T-cell (primary cell): Measurements from ENCODE around the gene MLEC. TPM values are rescaled to one million over a fixed set of nuclear protein-coding genes. Genes with fewer than 3 reads are reported as not detected.

Experiments
- ATAC-seq, 4 experiments: fragments of 200-7000 bp in 3 of 4; fragments of 150-1000 bp in 1 of 4; cut with Tn5 transposase; replicated peaks in 1 of 4; 1 replicate in 3 of 4; 2 replicates in 1 of 4; pipeline ENCODE4 v1.10.0; 2021; ENCODE audit warnings: moderate library complexity in 3 of 4, mild to moderate bottlenecking in 2 of 4, moderate number of reproducible peaks in 1 of 4
- CTCF ChIA-PET, 2 donors: fragments of 300-600 bp; sonication (Branson Sonifier 250); formaldehyde crosslinking; loops; one replicate each; lab custom pipeline; 2022; ENCODE audit warnings: antibody characterized with exemption in 2 of 2; lab: Charles Lee
- POLR2A ChIA-PET, 2 donors: fragments of 300-600 bp; sonication (Branson Sonifier 250); formaldehyde crosslinking; loops; one replicate each; lab custom pipeline; 2022; ENCODE audit warnings: antibody characterized with exemption in 2 of 2; lab: Charles Lee
- DNase-seq, 35 experiments: peaks; one replicate each; pipeline versions ENCODE4 v3.0.0 to v3.0.0-alpha.2; 2013 to 2023
- H3K27ac ChIP-seq: one replicate; pipeline ENCODE4 v1.5.1; 2013; ENCODE audit warnings: low read length
- H3K27me3 ChIP-seq, 2 experiments: replicated peaks in 1 of 2; 1 replicate in 1 of 2; 2 replicates in 1 of 2; pipeline versions ENCODE4 v1.6.1 to v1.7.0; 2013; ENCODE audit warnings: low read length in 1 of 2, mixed read lengths in 1 of 2; ENCODE audit not compliant: control insufficient read depth in 2 of 2, insufficient read depth in 2 of 2; ENCODE audit errors: extremely low read depth in 1 of 2
- H3K36me3 ChIP-seq, 2 donors: 1 replicate in 1 of 2; 2 replicates in 1 of 2; pipeline versions ENCODE4 v1.6.1 to v1.7.0; 2013; ENCODE audit warnings: low read length in 1 of 2; ENCODE audit not compliant: control insufficient read depth in 2 of 2, insufficient read depth in 1 of 2; ENCODE audit errors: extremely low read depth in 1 of 2
- H3K4me1 ChIP-seq, 2 experiments: 1 replicate in 1 of 2; 2 replicates in 1 of 2; pipeline versions ENCODE4 v1.6.1 to v1.7.0; 2013; ENCODE audit warnings: low read length in 2 of 2, mixed read lengths in 1 of 2; ENCODE audit not compliant: insufficient read depth in 2 of 2, control insufficient read depth in 1 of 2; ENCODE audit errors: extremely low read depth in 1 of 2
- H3K4me3 ChIP-seq, 2 donors: 1 replicate in 1 of 2; 2 replicates in 1 of 2; pipeline versions ENCODE4 v1.5.1 to v1.7.0; 2013; ENCODE audit warnings: mild to moderate bottlenecking in 2 of 2, low read length in 1 of 2, moderate library complexity in 1 of 2; ENCODE audit not compliant: control insufficient read depth in 1 of 2; ENCODE audit errors: extremely low read depth in 1 of 2
- H3K9me3 ChIP-seq: 2 replicates; pipeline ENCODE4 v1.7.0; 2013
- H3K27ac Mint-ChIP-seq, 2 donors: one replicate each; pipeline ENCODE4 v1.8.0; 2020 to 2021; ENCODE audit warnings: mild to moderate bottlenecking in 2 of 2, mixed read lengths in 2 of 2
- H3K27me3 Mint-ChIP-seq, 2 donors: one replicate each; pipeline ENCODE4 v1.8.0; 2021 to 2022; ENCODE audit warnings: mixed read lengths in 2 of 2
- H3K36me3 Mint-ChIP-seq: one replicate; pipeline ENCODE4 v1.8.0; 2021; ENCODE audit warnings: mixed read lengths
- H3K4me1 Mint-ChIP-seq, 3 donors: one replicate each; pipeline ENCODE4 v1.8.0; 2020 to 2022; ENCODE audit warnings: mixed read lengths in 3 of 3, mild to moderate bottlenecking in 1 of 3
- H3K4me3 Mint-ChIP-seq, 3 donors: one replicate each; pipeline ENCODE4 v1.8.0; 2020 to 2022; ENCODE audit warnings: mild to moderate bottlenecking in 3 of 3, mixed read lengths in 3 of 3, moderate library complexity in 3 of 3
- H3K9me3 Mint-ChIP-seq, 3 donors: one replicate each; pipeline ENCODE4 v1.8.0; 2020 to 2022; ENCODE audit warnings: mixed read lengths in 3 of 3
- WGBS: methylation state at CpG from one replicate; pipeline ENCODE4 v1.1.5; 2013; ENCODE audit warnings: missing lambda C conversion rate; ENCODE audit not compliant: insufficient coverage; 5-methylcytosine and 5-hydroxymethylcytosine counted together
- total RNA-seq, 35 experiments: library from RNA in 6 of 35; stranded (reverse) in 6 of 35; fragments of 120-200 nt in 1 of 35; gene quantifications; one replicate each; pipeline versions ENCODE4 v1.2.1 to v1.2.4 and lab custom pipeline; 2013 to 2026

Gene MLEC
- total RNA-seq, 5 donors from 2014 or later (not counting 1 experiment from before 2014, with no cell fraction given): 26.3 to 61.3 (median 55.3) TPM

DNA sequence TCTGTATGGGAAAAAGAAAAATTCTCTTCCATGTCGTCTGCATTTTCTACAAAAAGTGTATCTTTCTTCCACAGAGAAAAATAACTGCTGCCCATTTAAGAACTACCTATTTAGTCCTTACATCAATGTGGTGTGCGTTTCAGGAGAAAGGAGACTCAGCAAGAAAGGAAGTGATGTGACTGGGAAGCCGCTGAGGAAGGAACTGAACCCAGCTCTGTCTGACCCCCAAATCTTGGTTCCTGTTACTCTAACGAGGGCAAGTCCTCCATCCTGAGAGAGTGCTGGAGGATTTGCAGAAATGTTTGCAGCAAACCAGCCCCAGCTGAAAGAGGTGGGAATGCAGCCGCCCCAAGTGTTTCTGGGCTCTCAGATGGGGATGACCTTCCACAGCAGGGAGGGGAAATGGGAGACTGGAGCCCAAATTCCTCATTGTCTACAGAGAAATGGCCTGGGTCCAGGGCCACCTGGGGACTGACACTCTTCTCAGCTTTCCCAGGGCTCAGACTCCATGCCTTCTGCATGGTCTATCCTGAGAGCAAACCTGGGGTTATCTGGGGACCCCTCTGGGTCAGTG lies 6.7 kb upstream of the MLEC start:
- H3K4me1 ChIP-seq: no peaks in the 10 kb centered on the region
- Mint-ChIP-seq H3K4me3 (no peak overlapping the region), H3K27me3 (peaks cover 3% of the 10 kb centered on the region in 2 donors), H3K27ac (no peak overlapping the region), H3K4me1 (peaks cover 0 to 19% (median 5%) of the 10 kb centered on the region in 3 donors), H3K9me3 (no peaks in the 10 kb centered on the region), H3K36me3 (no peaks in the 10 kb centered on the region)
- H3K9me3 ChIP-seq: no peaks in the 10 kb centered on the region
- CTCF ChIA-PET: no interaction called here
- no peak overlapping the region for H3K4me3 ChIP-seq
- no peaks in the 10 kb centered on the region for H3K36me3 ChIP-seq
- WGBS: 50% methylated on average over 3 of the region's 5 CpGs
- no peak for DNase-seq
- no peak for ATAC-seq
- H3K27ac ChIP-seq: no peak overlapping the region
- peaks cover 0 to 3% of the 10 kb centered on the region in 2 experiments for H3K27me3 ChIP-seq
- POLR2A ChIA-PET: no interaction called here

DNA sequence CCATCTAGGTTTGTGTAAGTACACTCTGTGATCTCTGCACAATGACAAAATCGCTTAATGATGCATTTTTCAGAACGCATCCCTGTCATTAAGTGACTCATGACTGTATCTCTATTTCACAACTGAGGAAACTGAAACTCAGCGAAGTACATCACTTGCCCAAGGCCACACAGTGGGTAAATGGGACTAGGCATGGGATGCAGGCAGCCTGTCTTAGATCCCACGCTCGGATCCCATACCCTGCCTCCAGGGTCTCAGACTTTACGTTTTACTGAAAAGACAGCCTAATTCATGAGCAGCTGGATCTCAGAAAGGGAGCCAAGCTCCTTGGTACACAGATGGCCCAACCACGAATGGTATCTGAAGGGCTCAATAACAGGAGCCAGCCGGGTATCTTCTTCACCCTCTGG lies 2.4 kb upstream of the MLEC start:
- 42% methylated on average over 4 of the region's 8 CpGs for WGBS
- H3K4me1 Mint-ChIP-seq: peaks cover 20 to 29% (median 24%) of the 10 kb centered on the region in 3 donors
- Histone ChIP-seq H3K4me3 (no peak overlapping the region), H3K9me3 (no peaks in the 10 kb centered on the region), H3K27ac (no peak overlapping the region), H3K36me3 (no peaks in the 10 kb centered on the region), H3K4me1 (peaks cover 7 to 24% of the 10 kb centered on the region in 2 experiments), H3K27me3 (peaks cover 0 to 3% of the 10 kb centered on the region in 2 experiments)
- H3K36me3 Mint-ChIP-seq: no peaks in the 10 kb centered on the region
- CTCF ChIA-PET: no interaction called here
- DNase-seq (no peak), ATAC-seq (no peak)
- peak overlapping the region in 2 of 3 donors; percentile 89 for H3K4me3 Mint-ChIP-seq
- no peaks in the 10 kb centered on the region for H3K27me3 Mint-ChIP-seq
- POLR2A ChIA-PET: no interaction called here
- H3K9me3 Mint-ChIP-seq: no peaks in the 10 kb centered on the region
- no peak overlapping the region for H3K27ac Mint-ChIP-seq

DNA sequence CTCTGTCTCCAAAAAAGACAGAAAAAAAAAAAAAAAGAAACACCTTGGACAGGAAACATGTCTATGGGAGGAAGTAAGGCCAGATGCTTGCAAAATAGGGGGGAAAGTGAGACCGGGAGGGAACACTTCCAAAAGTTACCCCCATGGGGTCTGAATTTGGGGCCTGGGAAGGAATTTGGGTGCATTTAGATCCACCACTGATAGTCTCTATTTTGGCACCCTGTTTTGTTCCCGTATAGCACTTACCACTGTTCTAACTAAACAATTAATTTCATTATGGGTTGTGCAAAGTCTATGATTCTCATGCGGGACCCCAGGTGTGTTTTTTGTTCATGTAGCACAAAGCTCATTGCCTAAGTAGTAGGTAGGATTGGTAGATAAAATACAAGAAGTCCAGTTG lies 1.4 kb upstream of the MLEC start:
- no peak for ATAC-seq

DNA sequence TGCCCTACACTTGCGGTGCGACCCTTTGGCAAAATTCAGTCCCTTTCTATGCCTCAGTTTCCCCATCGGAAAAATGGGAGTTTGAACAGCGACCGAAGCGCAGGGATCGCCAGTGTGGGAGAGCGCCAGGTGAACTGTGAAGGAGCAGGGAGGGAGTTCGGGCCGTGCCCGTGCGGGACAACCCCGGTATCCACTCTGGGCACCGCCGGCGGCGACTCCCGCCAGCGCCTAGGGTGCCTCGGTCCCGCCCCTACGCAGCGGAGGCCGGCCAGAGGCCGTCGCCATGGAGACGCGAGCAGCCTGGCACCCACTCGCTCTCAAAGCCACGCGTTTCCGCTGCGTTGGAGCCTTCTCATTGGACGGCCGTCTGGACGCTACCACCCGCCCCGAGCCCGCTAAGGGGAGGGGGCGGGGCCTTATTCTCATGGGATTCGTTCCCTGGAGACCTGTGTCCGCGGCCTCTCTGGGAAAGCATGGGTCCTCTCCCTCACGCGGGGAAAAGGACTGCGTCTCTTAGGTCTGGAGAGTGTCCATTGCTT lies 729 bp upstream of the MLEC start:
- ATAC-seq: peak; percentile 78 to 79 (median 79)
- Histone ChIP-seq H3K27ac (peak overlapping the region; percentile 91), H3K4me3 (peak overlapping the region; percentile 83 to 97), H3K36me3 (no peaks in the 10 kb centered on the region), H3K9me3 (no peaks in the 10 kb centered on the region), H3K27me3 (no peaks in the 10 kb centered on the region), H3K4me1 (peaks cover 12 to 31% of the 10 kb centered on the region in 2 experiments)
- Mint-ChIP-seq H3K27ac (peak overlapping the region; percentile 90 to 94), H3K4me1 (peaks cover 28 to 42% (median 39%) of the 10 kb centered on the region in 3 donors), H3K9me3 (no peaks in the 10 kb centered on the region), H3K36me3 (no peaks in the 10 kb centered on the region), H3K4me3 (peak overlapping the region; percentile 88 to 89 (median 89)), H3K27me3 (no peaks in the 10 kb centered on the region)
- POLR2A ChIA-PET: interaction anchor here in 1 of 2 donors (0.5 kb wide), 1 partner anchor 372 kb away, joined by 5 read pairs; no protein-coding TSS in a partner anchor
- peak; percentile 93 to 99 (median 96) for DNase-seq
- CTCF ChIA-PET: interaction anchor here in 1 of 2 donors (1.9 kb wide), 1 partner anchor 104 kb away, joined by 6 read pairs; no protein-coding TSS in a partner anchor
- WGBS: 0% methylated on average over 44 of the region's 46 CpGs

More for the DNA sequence above, 1.4 kb upstream of the MLEC start:
- peaks cover 10 to 29% of the 10 kb centered on the region in 2 experiments for H3K4me1 ChIP-seq
- ChIA-PET POLR2A (no interaction called here), CTCF (interaction anchor here in 1 of 2 donors (1.9 kb wide), 1 partner anchor 103 kb away, joined by 6 read pairs; no protein-coding TSS in a partner anchor)
- H3K27me3 ChIP-seq: peaks cover 0 to under 1% of the 10 kb centered on the region in 2 experiments
- Mint-ChIP-seq H3K27ac (peak overlapping the region; percentile 27 to 55), H3K36me3 (no peaks in the 10 kb centered on the region), H3K27me3 (no peaks in the 10 kb centered on the region), H3K4me3 (peak overlapping the region; percentile 88 to 89 (median 89)), H3K4me1 (peaks cover 24 to 37% (median 32%) of the 10 kb centered on the region in 3 donors), H3K9me3 (no peaks in the 10 kb centered on the region)
- H3K36me3 ChIP-seq: no peaks in the 10 kb centered on the region
- H3K4me3 ChIP-seq: no peak overlapping the region
- WGBS: no CpG with 5 or more reads among the region's 3 CpGs
- H3K27ac ChIP-seq: no peak overlapping the region
- DNase-seq: no peak
- H3K9me3 ChIP-seq: no peaks in the 10 kb centered on the region

DNA sequence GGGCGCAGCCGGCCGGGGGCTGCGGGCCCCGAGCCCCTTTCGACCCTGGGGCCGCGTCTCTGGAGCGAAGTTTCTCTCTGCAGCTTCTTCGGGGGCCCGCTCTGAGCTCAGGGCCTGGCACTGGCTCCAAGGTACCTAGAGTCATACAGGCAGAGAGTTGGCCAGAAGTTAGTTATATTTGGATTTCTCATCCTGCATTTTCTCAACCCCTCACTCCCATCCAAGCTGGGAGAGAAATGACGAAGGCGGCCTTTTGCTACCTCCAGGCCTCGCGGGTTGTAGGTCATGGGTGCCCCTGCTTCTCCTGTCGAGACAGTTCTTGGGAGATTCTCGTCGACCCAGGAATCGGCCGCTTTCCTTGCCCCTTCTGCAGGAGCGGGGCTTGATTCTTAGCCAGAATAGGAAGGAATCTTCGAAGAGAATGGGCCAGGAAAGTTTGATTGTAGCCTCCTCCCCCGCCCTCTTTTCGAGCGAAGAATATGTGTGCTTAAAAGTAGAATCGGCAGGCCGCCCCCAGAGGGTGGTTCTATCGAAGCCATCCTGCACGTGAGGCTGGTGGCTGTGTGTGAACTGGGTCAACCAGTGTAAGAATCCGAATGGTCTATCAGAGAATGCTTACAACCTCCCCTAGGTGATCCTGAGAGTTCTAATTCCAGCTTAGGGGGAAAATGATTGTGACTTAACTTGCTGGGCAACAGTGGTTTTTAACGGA lies 785 bp downstream of the MLEC start:
- no peaks in the 10 kb centered on the region for H3K36me3 ChIP-seq
- H3K4me3 Mint-ChIP-seq: peak overlapping the region; percentile 87 to 89 (median 87)
- H3K4me3 ChIP-seq: peak overlapping the region; percentile 79 to 97
- no peaks in the 10 kb centered on the region for H3K9me3 Mint-ChIP-seq
- ChIA-PET CTCF (interaction anchor here in 1 of 2 donors (0.7 kb wide), 1 partner anchor 38 kb away, joined by 3 read pairs; no protein-coding TSS in a partner anchor), POLR2A (no interaction called here)
- H3K36me3 Mint-ChIP-seq: no peaks in the 10 kb centered on the region
- DNase-seq (peak in 23 of 35 experiments; percentile 9 to 51 (median 21)), ATAC-seq (no peak)
- peaks cover 21 to 33% of the 10 kb centered on the region in 2 experiments for H3K4me1 ChIP-seq
- H3K27ac Mint-ChIP-seq: peak overlapping the region; percentile 58 to 72
- no peak overlapping the region for H3K27ac ChIP-seq
- H3K9me3 ChIP-seq: no peaks in the 10 kb centered on the region
- H3K27me3 ChIP-seq: no peaks in the 10 kb centered on the region
- H3K27me3 Mint-ChIP-seq: no peaks in the 10 kb centered on the region
- WGBS: 0% methylated on average over 17 of the region's 31 CpGs
- peaks cover 40 to 55% (median 53%) of the 10 kb centered on the region in 3 donors for H3K4me1 Mint-ChIP-seq

DNA sequence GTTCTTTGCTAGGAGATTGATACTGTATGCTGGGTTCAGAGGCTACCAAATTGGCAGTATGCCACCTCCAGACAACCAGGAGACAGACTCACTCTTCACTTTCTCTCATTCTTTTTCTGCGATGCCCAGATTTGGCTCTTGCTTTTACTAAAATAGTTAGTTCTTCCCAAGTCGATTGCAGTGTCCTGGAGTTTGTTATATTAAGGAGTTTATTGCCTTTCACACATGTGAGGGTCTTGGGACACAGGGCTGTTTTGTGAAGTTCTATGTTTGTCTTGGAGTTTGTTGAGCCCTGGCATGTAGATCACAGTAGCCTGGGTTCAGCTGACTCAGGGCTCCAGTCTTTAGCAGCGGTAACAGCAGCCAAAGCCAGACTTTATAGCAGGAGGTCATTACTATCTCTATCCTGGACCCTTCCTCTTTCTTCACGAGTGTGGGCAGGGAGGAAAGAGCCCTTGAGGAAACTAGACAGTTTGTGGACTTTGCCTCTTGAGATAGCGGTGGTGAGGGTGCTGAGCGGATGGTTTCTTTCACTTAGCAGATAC lies 1.6 kb downstream of the MLEC start:
- Mint-ChIP-seq H3K4me1 (peaks cover 48 to 62% (median 58%) of the 10 kb centered on the region in 3 donors), H3K4me3 (peak overlapping the region; percentile 87 to 89 (median 87)), H3K36me3 (peaks cover 5% of the 10 kb centered on the region), H3K27ac (peak overlapping the region; percentile 55 to 72), H3K27me3 (no peaks in the 10 kb centered on the region), H3K9me3 (no peaks in the 10 kb centered on the region)
- H3K36me3 ChIP-seq: peaks cover 0 to 5% of the 10 kb centered on the region in 2 donors
- DNase-seq (peak in 1 of 35 experiments; percentile 19), ATAC-seq (no peak)
- H3K4me1 ChIP-seq: peaks cover 21 to 38% of the 10 kb centered on the region in 2 experiments
- POLR2A ChIA-PET: no interaction called here
- CTCF ChIA-PET: no interaction called here
- no peak overlapping the region for H3K27ac ChIP-seq
- H3K9me3 ChIP-seq: no peaks in the 10 kb centered on the region
- H3K27me3 ChIP-seq: no peaks in the 10 kb centered on the region
- 61% methylated on average over 2 of the region's 6 CpGs for WGBS
- H3K4me3 ChIP-seq: peak overlapping the region; percentile 19 to 97
